HAP-1 (cell line): ENCODE results near the gene IFNL1.
"Not testable (repeated sequence)": the region's sequence is repeated elsewhere in the genome, so short reads cannot be mapped to it uniquely, and the experiment has no call there.

Experiments
- DNase-seq, 2 experiments: peaks; one replicate each; pipeline ENCODE4 v3.0.0-alpha.2; 2016 to 2020; ENCODE audit warnings: low spot score in 2 of 2
- H3K27me3 ChIP-seq: fragments of 250-450 bp; sonication (Bioruptor Pico); 2 replicates; pipeline ENCODE4 v1.5.1; 2020; ENCODE audit warnings: low read depth, mild to moderate bottlenecking, moderate library complexity
- H3K36me3 ChIP-seq: fragments of 250-450 bp; sonication (Bioruptor Pico); replicated peaks from 2 replicates; pipeline ENCODE4 v1.5.1; 2020; ENCODE audit warnings: mild to moderate bottlenecking
- H3K4me1 ChIP-seq: fragments of 250-450 bp; sonication (Bioruptor Pico); 2 replicates; pipeline ENCODE4 v1.5.1; 2020; ENCODE audit warnings: mild to moderate bottlenecking
- H3K4me3 ChIP-seq: fragments of 250-450 bp; sonication (Bioruptor Pico); 2 replicates; pipeline ENCODE4 v1.5.1; 2020; ENCODE audit warnings: mild to moderate bottlenecking, moderate library complexity
- H3K9me3 ChIP-seq: fragments of 250-450 bp; sonication (Bioruptor Pico); 2 replicates; pipeline ENCODE4 v1.5.1; 2020; ENCODE audit warnings: mild to moderate bottlenecking, moderate library complexity
- in situ Hi-C: fragments of 300-500 bp; cut with MboI; formaldehyde crosslinking; loops from 3 replicates; pipeline ENCODE4 v1.14.3; 2020; ENCODE audit warnings: low sequenced_read_pairs, inconsistent platforms, mixed read lengths

The IFNL1 gene

GRCh38 chr19:39308531-39309304 lies 12.5 kb downstream of the IFNL1 start:
- in situ Hi-C loops = no loop called here
- Histone ChIP-seq H3K4me1 (no peaks in the 10 kb centered on the region), H3K9me3 (no peaks in the 10 kb centered on the region), H3K4me3 (no peak overlapping the region), H3K27me3 (no peaks in the 10 kb centered on the region), H3K36me3 (peaks cover 33% of the 10 kb centered on the region)
- DNase-seq = peak in 1 of 2 experiments; percentile 59

GRCh38 chr19:39309305-39309670 lies 13.1 kb downstream of the IFNL1 start:
- H3K9me3 ChIP-seq, in situ Hi-C loops, DNase-seq, H3K4me3 ChIP-seq, H3K4me1 ChIP-seq, H3K27me3 ChIP-seq: not testable (repeated sequence)
- peaks cover 39% of the 10 kb centered on the region for H3K36me3 ChIP-seq

GRCh38 chr19:39310558-39311311 lies 14.5 kb downstream of the IFNL1 start:
- H3K4me3 ChIP-seq = no peak overlapping the region
- in situ Hi-C loops = no loop called here

GRCh38 chr19:39314016-39314728 lies 18.0 kb downstream of the IFNL1 start:
- in situ Hi-C loops = no loop called here

More at GRCh38 chr19:39310558-39311311, 14.5 kb downstream of the IFNL1 start:
- no peaks in the 10 kb centered on the region for H3K4me1 ChIP-seq
- DNase-seq = no peak
- no peaks in the 10 kb centered on the region for H3K9me3 ChIP-seq
- H3K27me3 ChIP-seq = no peaks in the 10 kb centered on the region
- peaks cover 52% of the 10 kb centered on the region for H3K36me3 ChIP-seq

GRCh38 chr19:39315933-39316332 lies 19.7 kb downstream of the IFNL1 start:
- DNase-seq = no peak
- Histone ChIP-seq H3K4me3 (no peak overlapping the region), H3K9me3 (no peaks in the 10 kb centered on the region), H3K4me1 (no peaks in the 10 kb centered on the region), H3K36me3 (peaks cover 43% of the 10 kb centered on the region), H3K27me3 (no peaks in the 10 kb centered on the region)
- in situ Hi-C loops = no loop called here

More at GRCh38 chr19:39314016-39314728, 18.0 kb downstream of the IFNL1 start:
- Histone ChIP-seq H3K9me3 (no peaks in the 10 kb centered on the region), H3K4me1 (no peaks in the 10 kb centered on the region), H3K4me3 (no peak overlapping the region), H3K27me3 (no peaks in the 10 kb centered on the region), H3K36me3 (peaks cover 52% of the 10 kb centered on the region)
- DNase-seq = no peak

GRCh38 chr19:39316627-39317321 lies 20.6 kb downstream of the IFNL1 start:
- H3K36me3 ChIP-seq = peaks cover 39% of the 10 kb centered on the region
- DNase-seq = no peak
- H3K9me3 ChIP-seq = no peaks in the 10 kb centered on the region
- in situ Hi-C loops = no loop called here
- no peaks in the 10 kb centered on the region for H3K4me1 ChIP-seq
- H3K27me3 ChIP-seq = no peaks in the 10 kb centered on the region
- no peak overlapping the region for H3K4me3 ChIP-seq

- in situ Hi-C loops = no loop called here
- H3K27me3 ChIP-seq = no peaks in the 10 kb centered on the region
- no peaks in the 10 kb centered on the region for H3K9me3 ChIP-seq
- DNase-seq = no peak
- no peaks in the 10 kb centered on the region for H3K4me1 ChIP-seq
- peaks cover 34% of the 10 kb centered on the region for H3K36me3 ChIP-seq
- H3K4me3 ChIP-seq = no peak overlapping the region
Observed at GRCh38 chr19:39317476-39317875, 21.3 kb downstream of the IFNL1 start.

- Histone ChIP-seq H3K36me3 (peaks cover 30% of the 10 kb centered on the region), H3K4me3 (no peak overlapping the region), H3K4me1 (no peaks in the 10 kb centered on the region), H3K9me3 (no peaks in the 10 kb centered on the region), H3K27me3 (no peaks in the 10 kb centered on the region)
- in situ Hi-C loops = no loop called here
- DNase-seq = no peak
Observed at GRCh38 chr19:39318071-39318470, 21.9 kb downstream of the IFNL1 start.

- no peak overlapping the region for H3K4me3 ChIP-seq
- DNase-seq = no peak
- in situ Hi-C loops = no loop called here
- H3K4me1 ChIP-seq = no peaks in the 10 kb centered on the region
- H3K36me3 ChIP-seq = peaks cover 24% of the 10 kb centered on the region
- no peaks in the 10 kb centered on the region for H3K27me3 ChIP-seq
- no peaks in the 10 kb centered on the region for H3K9me3 ChIP-seq
Observed at GRCh38 chr19:39318690-39319089, 22.5 kb downstream of the IFNL1 start.

- no peaks in the 10 kb centered on the region for H3K27me3 ChIP-seq
- no peaks in the 10 kb centered on the region for H3K9me3 ChIP-seq
- in situ Hi-C loops = no loop called here
- DNase-seq = no peak
- H3K4me3 ChIP-seq = peak overlapping the region; percentile 66
- peaks cover 18% of the 10 kb centered on the region for H3K36me3 ChIP-seq
- H3K4me1 ChIP-seq = no peaks in the 10 kb centered on the region
Observed at GRCh38 chr19:39319098-39319891, 23.1 kb downstream of the IFNL1 start.

- peak overlapping the region; percentile 66 for H3K4me3 ChIP-seq
- in situ Hi-C loops = loop anchor here (10.0 kb wide), 1 partner anchor 345 kb away; the partner anchor contains the start of gene FBXO17
- peaks cover 12% of the 10 kb centered on the region for H3K36me3 ChIP-seq
- H3K9me3 ChIP-seq = no peaks in the 10 kb centered on the region
- no peaks in the 10 kb centered on the region for H3K4me1 ChIP-seq
- peak in 1 of 2 experiments; percentile 42 for DNase-seq
- no peaks in the 10 kb centered on the region for H3K27me3 ChIP-seq
Observed at GRCh38 chr19:39319892-39320248, 23.7 kb downstream of the IFNL1 start.

- Histone ChIP-seq H3K9me3 (no peaks in the 10 kb centered on the region), H3K36me3 (no peaks in the 10 kb centered on the region), H3K4me1 (no peaks in the 10 kb centered on the region), H3K4me3 (no peak overlapping the region; the same call in 1 of the 2 replicates), H3K27me3 (no peaks in the 10 kb centered on the region)
- in situ Hi-C loops = loop anchor here (10.0 kb wide), 1 partner anchor 346 kb away; the partner anchor contains the start of gene FBXO17
- no peak for DNase-seq
Observed at GRCh38 chr19:39321117-39321831, 25.1 kb downstream of the IFNL1 start.
